Coronary artery (tissue), 2 donors: ENCODE data around the gene PLA2G1B.
"Not testable (repeated sequence)": the region's sequence is repeated elsewhere in the genome, so short reads cannot be mapped to it uniquely, and the experiment has no call there.

Experiments
- DNase-seq: peaks from one replicate; pipeline ENCODE4 v3.0.0-alpha.2; 2017; ENCODE audit warnings: low spot score
- H3K27ac ChIP-seq, 2 donors: fragments of 200-600 bp; sonication (generic); one replicate each; pipeline ENCODE4 v1.5.1; 2016 to 2019
- H3K4me3 ChIP-seq: fragments of 200-600 bp; sonication (generic); 2 replicates; pipeline ENCODE4 v1.5.1; 2016; ENCODE audit warnings: mild to moderate bottlenecking, moderate library complexity
- TF ChIP-seq, protein P1 (sequence below): fragments of 200-600 bp; sonication (generic); IDR thresholded peaks from one replicate; pipeline ENCODE4 v1.5.1; 2019; ENCODE audit warnings: antibody characterized with exemption

Gene PLA2G1B

DNA sequence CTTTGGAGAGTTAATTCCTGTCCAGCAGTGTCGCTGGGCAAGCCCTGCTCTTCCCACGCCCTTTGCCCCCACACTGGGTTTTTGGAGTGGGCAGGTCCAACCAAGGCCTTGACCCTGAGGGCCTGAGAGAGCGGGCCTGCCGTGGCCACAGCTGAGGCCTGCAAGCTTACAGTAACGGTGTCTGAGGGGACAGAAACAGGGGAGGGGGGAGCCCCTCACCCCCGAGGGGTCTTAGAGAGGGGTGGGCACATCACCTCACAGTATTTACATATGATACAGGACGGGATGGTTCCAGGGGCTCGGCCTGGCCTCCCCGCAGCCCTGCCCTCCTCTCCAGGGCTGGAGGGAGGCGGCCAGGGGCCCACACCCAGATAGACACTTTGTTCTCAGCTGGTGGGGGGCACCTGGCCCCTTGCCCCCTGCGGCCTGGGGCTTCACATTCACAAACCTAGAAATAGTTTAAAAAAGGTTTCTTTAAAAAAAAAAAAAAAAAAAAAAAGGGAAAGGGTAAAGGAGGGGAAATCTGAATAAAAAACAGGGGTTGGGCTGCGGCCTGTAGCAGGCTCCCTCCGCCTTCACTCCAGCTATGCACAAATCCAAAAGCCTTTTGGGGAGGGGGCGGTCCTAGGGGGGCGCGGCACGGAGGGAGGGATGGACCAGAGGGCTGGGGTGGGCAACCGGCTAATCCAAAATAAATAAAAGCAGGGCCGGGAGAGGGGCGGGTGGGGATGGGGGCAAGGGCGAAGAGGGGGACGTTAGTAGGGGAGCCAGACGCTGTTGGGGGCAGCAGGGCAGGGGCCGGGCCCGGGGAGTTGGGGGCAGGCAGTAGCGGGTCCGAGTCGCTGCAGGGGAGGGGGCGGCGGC, 14.8 kb upstream of the PLA2G1B start:
- TF ChIP-seq, protein P1, sequence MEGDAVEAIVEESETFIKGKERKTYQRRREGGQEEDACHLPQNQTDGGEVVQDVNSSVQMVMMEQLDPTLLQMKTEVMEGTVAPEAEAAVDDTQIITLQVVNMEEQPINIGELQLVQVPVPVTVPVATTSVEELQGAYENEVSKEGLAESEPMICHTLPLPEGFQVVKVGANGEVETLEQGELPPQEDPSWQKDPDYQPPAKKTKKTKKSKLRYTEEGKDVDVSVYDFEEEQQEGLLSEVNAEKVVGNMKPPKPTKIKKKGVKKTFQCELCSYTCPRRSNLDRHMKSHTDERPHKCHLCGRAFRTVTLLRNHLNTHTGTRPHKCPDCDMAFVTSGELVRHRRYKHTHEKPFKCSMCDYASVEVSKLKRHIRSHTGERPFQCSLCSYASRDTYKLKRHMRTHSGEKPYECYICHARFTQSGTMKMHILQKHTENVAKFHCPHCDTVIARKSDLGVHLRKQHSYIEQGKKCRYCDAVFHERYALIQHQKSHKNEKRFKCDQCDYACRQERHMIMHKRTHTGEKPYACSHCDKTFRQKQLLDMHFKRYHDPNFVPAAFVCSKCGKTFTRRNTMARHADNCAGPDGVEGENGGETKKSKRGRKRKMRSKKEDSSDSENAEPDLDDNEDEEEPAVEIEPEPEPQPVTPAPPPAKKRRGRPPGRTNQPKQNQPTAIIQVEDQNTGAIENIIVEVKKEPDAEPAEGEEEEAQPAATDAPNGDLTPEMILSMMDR: no peak
- Histone ChIP-seq H3K27ac (no peak overlapping the region), H3K4me3 (no peak overlapping the region)
- no peak for DNase-seq

DNA sequence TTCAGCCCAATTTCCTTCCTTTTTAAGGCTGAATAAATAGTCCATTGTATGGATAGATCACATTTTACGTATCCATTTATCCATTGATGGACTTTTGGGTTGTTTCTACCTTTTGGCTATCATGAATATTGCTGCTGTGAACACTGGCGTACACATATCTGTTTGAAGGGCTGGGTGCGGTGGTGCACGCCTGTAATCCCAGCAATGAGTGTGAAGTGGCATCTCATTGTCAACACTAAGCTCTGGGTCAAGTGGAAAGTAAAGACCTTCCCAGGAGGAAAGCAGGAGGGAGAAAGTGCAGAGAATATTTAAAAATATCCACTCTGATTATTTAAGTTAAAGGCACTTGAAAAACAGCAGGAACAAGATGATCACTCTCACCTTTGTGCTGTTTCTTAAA, 11.7 kb upstream of the PLA2G1B start:
- H3K27ac ChIP-seq: no peak overlapping the region
- DNase-seq: no peak
- no peak overlapping the region for H3K4me3 ChIP-seq
- TF ChIP-seq, protein P1: no peak

DNA sequence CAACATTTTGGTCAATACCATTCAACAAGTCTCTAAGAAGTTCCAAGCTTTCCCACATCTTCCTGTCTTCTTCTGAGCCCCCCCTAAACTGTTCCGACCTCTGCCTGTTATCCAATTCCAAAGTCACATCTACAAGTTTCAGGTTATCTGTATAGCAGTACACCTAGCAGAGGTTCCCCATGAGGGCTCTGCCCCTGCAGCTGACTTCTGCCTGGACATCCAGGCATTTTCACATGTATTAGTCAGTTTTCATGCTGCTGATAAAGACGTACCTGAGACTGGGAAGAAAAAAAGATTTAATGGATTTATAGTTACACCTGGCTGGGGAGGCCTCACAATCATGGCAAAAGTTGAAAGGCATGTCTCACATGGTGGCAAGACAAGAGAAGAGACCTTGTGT, 10.2 kb upstream of the PLA2G1B start:
- DNase-seq: no peak
- TF ChIP-seq, protein P1: no peak
- no peak overlapping the region for H3K27ac ChIP-seq
- H3K4me3 ChIP-seq: no peak overlapping the region

DNA sequence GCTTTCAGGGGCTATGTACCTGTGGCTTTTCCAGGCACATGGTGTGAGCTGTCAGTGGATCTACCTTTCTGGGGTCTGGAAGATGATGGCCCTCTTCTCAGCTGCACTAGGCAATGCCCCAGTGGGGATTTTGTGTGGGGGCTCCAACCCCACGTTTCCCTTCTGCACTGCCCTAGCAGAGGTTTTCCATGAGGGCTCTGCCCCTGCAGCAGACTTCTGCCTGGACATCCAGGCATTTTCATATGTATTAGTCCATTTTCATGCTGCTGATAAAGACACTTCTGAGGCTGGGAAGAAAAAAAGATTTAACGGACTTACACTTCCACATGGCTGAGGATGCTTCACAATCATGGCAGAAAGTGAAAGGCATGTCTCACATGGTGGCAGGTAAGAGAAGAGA, 8.8 kb upstream of the PLA2G1B start:
- H3K4me3 ChIP-seq, DNase-seq, H3K27ac ChIP-seq: not testable (repeated sequence)

DNA sequence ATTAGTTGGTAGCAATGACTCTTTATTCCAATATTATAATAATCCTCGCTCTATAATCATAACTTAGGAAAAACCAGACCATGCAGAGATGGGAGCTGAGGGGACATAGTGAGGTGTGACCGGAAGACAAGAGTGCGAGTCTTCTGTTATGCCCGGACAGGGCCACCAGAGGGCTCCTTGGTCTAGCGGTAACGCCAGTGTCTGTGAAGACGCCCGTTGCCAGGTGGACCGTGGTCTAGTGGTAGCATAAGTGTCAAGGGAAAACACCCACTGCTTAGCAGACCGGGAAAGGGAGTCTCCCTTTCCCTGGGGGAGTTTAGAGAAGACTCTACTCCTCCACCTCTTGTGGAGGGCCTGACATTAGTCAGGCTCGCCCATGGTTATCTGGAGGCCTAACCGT, 7.9 kb upstream of the PLA2G1B start:
- TF ChIP-seq, protein P1: peak; percentile 15
- not testable (repeated sequence) for DNase-seq, H3K4me3 ChIP-seq, H3K27ac ChIP-seq

DNA sequence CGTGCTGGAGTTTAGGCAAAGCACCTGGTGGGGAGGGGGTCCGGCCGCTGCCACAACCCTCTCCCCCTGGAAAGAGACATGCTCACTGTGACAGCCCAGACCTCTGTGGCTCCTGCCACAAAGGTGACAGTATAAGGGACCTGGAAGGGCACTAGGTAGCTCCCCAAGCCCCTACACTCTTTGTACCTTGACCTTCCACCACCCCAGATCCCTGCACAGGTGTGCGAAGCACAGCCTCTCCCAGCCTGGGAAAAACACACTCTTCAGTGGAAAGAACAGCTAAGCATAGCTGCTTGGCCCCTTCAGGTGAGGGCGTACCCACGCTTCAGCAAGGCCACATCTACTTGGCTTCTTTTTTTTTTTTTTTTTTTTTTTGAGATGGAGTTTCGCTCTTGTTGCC, 4.9 kb upstream of the PLA2G1B start:
- no peak for DNase-seq
- Histone ChIP-seq H3K27ac (no peak overlapping the region), H3K4me3 (no peak overlapping the region)
- TF ChIP-seq, protein P1: no peak

DNA sequence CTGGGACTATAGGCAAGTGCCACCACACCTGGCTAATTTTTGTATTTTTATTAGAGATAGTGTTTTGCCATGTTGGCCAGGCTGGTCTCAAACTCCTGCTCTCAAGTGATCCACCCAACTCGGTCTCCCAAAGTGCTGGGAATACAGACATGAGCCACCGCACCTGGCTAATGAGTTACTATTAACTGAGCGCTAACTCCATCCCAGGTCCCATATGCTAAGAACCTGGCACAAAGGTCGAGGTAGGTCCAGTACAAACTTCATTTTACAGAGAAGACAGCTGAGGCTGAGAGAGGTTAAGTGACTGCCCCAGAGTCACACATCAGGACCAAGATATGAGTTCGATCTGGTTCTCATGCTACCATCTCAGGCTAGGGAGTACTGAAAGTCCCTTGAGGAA, 4.5 kb upstream of the PLA2G1B start:
- TF ChIP-seq, protein P1: no peak
- Histone ChIP-seq H3K27ac (no peak overlapping the region), H3K4me3 (no peak overlapping the region)
- DNase-seq: no peak
